Measurements from ENCODE around the gene SHISAL1. TPM values are rescaled to one million over a fixed set of nuclear protein-coding genes. Genes with fewer than 3 reads are reported as not detected.

The SHISAL1 gene
- total and polyA plus RNA-seq, 2 donors (not counting 3 experiments of a cell fraction or from before 2014, with no cell fraction given): 0.01 to 0.07 TPM

GRCh38 chr22:44318751-44319150 lies 6.0 kb upstream of the SHISAL1 start:
- FAIRE-seq (no peak), DNase-seq (ENCODE audit: low read depth, low spot score) (no peak)
- no peaks in the 10 kb centered on the region for H3K4me1 ChIP-seq (ENCODE audit: control insufficient read depth, extremely low read depth, insufficient read depth, low read length)
- intact Hi-C loops (cut with micrococcal nuclease) (no loop called here), dilution Hi-C loops (cut with MboI; ENCODE audit: extremely low pct_ligation_motif_present, low sequenced_read_pairs) (no loop called here)
- H3K79me2 ChIP-seq (ENCODE audit: control insufficient read depth, insufficient read depth, low read length): no peaks in the 10 kb centered on the region
- BruUV-seq (replicated peaks): no TSS peak
- no peak overlapping the region for H3K4me2 ChIP-seq (ENCODE audit: insufficient read depth, low read length)
- no peaks in the 10 kb centered on the region for H3K27me3 ChIP-seq (ENCODE audit: control insufficient read depth in 2 of 2, insufficient read depth in 2 of 2, low read length in 2 of 2)
- H3K27ac ChIP-seq (ENCODE audit: insufficient read depth, low read depth, low read length): no peak overlapping the region
- H3K4me3 ChIP-seq (replicated peaks in 1 of 3; ENCODE audit: insufficient read depth in 1 of 3, low read depth in 1 of 3, low read length in 3 of 3): no peak overlapping the region
- no peak overlapping the region for H3K9ac ChIP-seq (replicated peaks; ENCODE audit: extremely low read depth, insufficient read depth, low read length)
- TF ChIP-seq MYC (IDR thresholded peaks at IDR 0.05; ENCODE audit: low read depth, low read length) (no peak), FOS (IDR thresholded peaks at IDR 0.05; ENCODE audit: borderline replicate concordance, insufficient read depth, low read length) (no peak)
- H3K9me3 ChIP-seq (replicated peaks; ENCODE audit: control insufficient read depth, insufficient read depth, low read length): no peaks in the 10 kb centered on the region
- H4K20me1 ChIP-seq (replicated peaks; ENCODE audit: control insufficient read depth, extremely low read depth, insufficient read depth, low read length): no peaks in the 10 kb centered on the region
- CTCF ChIA-PET: no interaction called here
- no peaks in the 10 kb centered on the region for H3K36me3 ChIP-seq (ENCODE audit: control insufficient read depth in 2 of 2, extremely low read depth in 1 of 2, insufficient read depth in 2 of 2, low read length in 2 of 2)
- no peaks in the 10 kb centered on the region for H3K9me1 ChIP-seq (replicated peaks; ENCODE audit: control insufficient read depth, extremely low read depth, insufficient read depth, low read length)
- no peak overlapping the region for H2AFZ ChIP-seq (ENCODE audit: low read depth, low read length)
- POLR2A ChIA-PET: no interaction called here

GRCh38 chr22:44317886-44318637 lies 5.3 kb upstream of the SHISAL1 start:
- no TSS peak for BruUV-seq (replicated peaks)
- H3K36me3 ChIP-seq (ENCODE audit: control insufficient read depth in 2 of 2, extremely low read depth in 1 of 2, insufficient read depth in 2 of 2, low read length in 2 of 2): no peaks in the 10 kb centered on the region
- dilution Hi-C loops (cut with MboI; ENCODE audit: extremely low pct_ligation_motif_present, low sequenced_read_pairs): no loop called here
- no peak for DNase-seq (ENCODE audit: low read depth, low spot score)
- no peaks in the 10 kb centered on the region for H3K9me3 ChIP-seq (replicated peaks; ENCODE audit: control insufficient read depth, insufficient read depth, low read length)
- no peaks in the 10 kb centered on the region for H3K4me1 ChIP-seq (ENCODE audit: control insufficient read depth, extremely low read depth, insufficient read depth, low read length)
- no peak overlapping the region for H3K4me3 ChIP-seq (replicated peaks in 1 of 3; ENCODE audit: insufficient read depth in 1 of 3, low read depth in 1 of 3, low read length in 3 of 3)
- H3K9me1 ChIP-seq (replicated peaks; ENCODE audit: control insufficient read depth, extremely low read depth, insufficient read depth, low read length): no peaks in the 10 kb centered on the region
- FAIRE-seq: no peak
- TF ChIP-seq POLR2A (IDR thresholded peaks at IDR 0.05; ENCODE audit: low read depth, low read length): no peak
- TF ChIP-seq POLR2AphosphoS5 (IDR thresholded peaks at IDR 0.05; ENCODE audit: insufficient read depth, low read depth, low read length): no peak
- TF ChIP-seq EZH2 (IDR thresholded peaks at IDR 0.05; ENCODE audit: borderline replicate concordance, low read depth, low read length, severe bottlenecking): no peak
- no peak for TF ChIP-seq GATA2 (IDR thresholded peaks at IDR 0.05; ENCODE audit: insufficient read depth, insufficient read length, low read depth, low read length)
- no peak for TF ChIP-seq JUN (IDR thresholded peaks at IDR 0.05; ENCODE audit: borderline replicate concordance, insufficient read depth, insufficient read length, low read depth)
- intact Hi-C loops (cut with micrococcal nuclease): no loop called here
- CTCF ChIA-PET: no interaction called here
- POLR2A ChIA-PET: no interaction called here
- no peaks in the 10 kb centered on the region for H3K27me3 ChIP-seq (ENCODE audit: control insufficient read depth in 2 of 2, insufficient read depth in 2 of 2, low read length in 2 of 2)
- H2AFZ ChIP-seq (ENCODE audit: low read depth, low read length): no peak overlapping the region
- no peak overlapping the region for H3K27ac ChIP-seq (ENCODE audit: insufficient read depth, low read depth, low read length)
- no peaks in the 10 kb centered on the region for H3K79me2 ChIP-seq (ENCODE audit: control insufficient read depth, insufficient read depth, low read length)
- no peak overlapping the region for H3K4me2 ChIP-seq (ENCODE audit: insufficient read depth, low read length)
- no peak overlapping the region for H3K9ac ChIP-seq (replicated peaks; ENCODE audit: extremely low read depth, insufficient read depth, low read length)
- H4K20me1 ChIP-seq (replicated peaks; ENCODE audit: control insufficient read depth, extremely low read depth, insufficient read depth, low read length): no peaks in the 10 kb centered on the region
